ENCODE results near the gene AEN.
A peak's percentile ranks its signal among the peaks of the same experiment; 100 is the strongest.

Gene AEN

GRCh38 chr15:88613074-88613944, 7.8 kb upstream of the AEN start:
- DNase-seq = no peak

- no peak for DNase-seq
Measured at GRCh38 chr15:88615303-88616107, 5.6 kb upstream of the AEN start.

- no peak for DNase-seq
Measured at GRCh38 chr15:88616240-88616639, 4.9 kb upstream of the AEN start.

- DNase-seq = no peak
Measured at GRCh38 chr15:88617031-88617722, 4.0 kb upstream of the AEN start.

GRCh38 chr15:88617790-88618189, 3.4 kb upstream of the AEN start:
- no peak for DNase-seq

- no peak for DNase-seq
Measured at GRCh38 chr15:88618686-88619085, 2.5 kb upstream of the AEN start.

GRCh38 chr15:88619796-88620195, 1.3 kb upstream of the AEN start:
- no peak for DNase-seq

GRCh38 chr15:88621789-88622604, 857 bp downstream of the AEN start:
- peak; percentile 65 for DNase-seq

- DNase-seq = no peak
Measured at GRCh38 chr15:88622605-88622975, 1.4 kb downstream of the AEN start.

GRCh38 chr15:88623061-88623460, 1.9 kb downstream of the AEN start:
- DNase-seq = peak; percentile 83

- no peak for DNase-seq
Measured at GRCh38 chr15:88623632-88624031, 2.5 kb downstream of the AEN start.

GRCh38 chr15:88624156-88624970, 3.2 kb downstream of the AEN start:
- DNase-seq = peak; percentile 43

- no peak for DNase-seq
Measured at GRCh38 chr15:88624971-88625490, 3.9 kb downstream of the AEN start.

- DNase-seq = no peak
Measured at GRCh38 chr15:88625943-88626741, 5.0 kb downstream of the AEN start.

- peak; percentile 68 for DNase-seq
Measured at GRCh38 chr15:88627463-88627862, 6.3 kb downstream of the AEN start.

- DNase-seq = no peak
Measured at GRCh38 chr15:88628018-88628654, 7.0 kb downstream of the AEN start.

GRCh38 chr15:88629071-88629470, 7.9 kb downstream of the AEN start:
- DNase-seq = no peak

- no peak for DNase-seq
Measured at GRCh38 chr15:88630141-88630721, 9.1 kb downstream of the AEN start.

GRCh38 chr15:88630798-88631463, 9.8 kb downstream of the AEN start:
- DNase-seq = no peak

Data from activated CD4-positive, alpha-beta T cell treated with anti-CD3 and anti-CD28 coated beads for 48 hours (primary cell).